Karpas-422 (cell line): ENCODE measurements around the gene TAF10. TPM values are rescaled to one million over a fixed set of nuclear protein-coding genes. Genes with fewer than 3 reads are reported as not detected.

Experiments used
- DNase-seq: peaks from one replicate; pipeline ENCODE4 v3.0.0-alpha.2; 2015
- H2AFZ ChIP-seq: fragments of 200-600 bp; sonication (generic); 2 replicates; pipeline ENCODE4 v1.6.1; 2014; ENCODE audit warnings: antibody characterized with exemption, low read length, mixed read lengths
- H3K27ac ChIP-seq: fragments of 200-600 bp; sonication (generic); 2 replicates; pipeline ENCODE4 v1.5.1; 2014; ENCODE audit warnings: mild to moderate bottlenecking, low read length, moderate library complexity
- H3K27me3 ChIP-seq: fragments of 200-600 bp; sonication (generic); 2 replicates; pipeline ENCODE4 v1.6.1; 2014; ENCODE audit warnings: low read length, mixed read lengths
- H3K36me3 ChIP-seq: fragments of 200-600 bp; sonication (generic); 2 replicates; pipeline ENCODE4 v1.6.1; 2014; ENCODE audit warnings: low read length, mixed read lengths; ENCODE audit not compliant: insufficient read depth
- H3K4me1 ChIP-seq: fragments of 200-600 bp; sonication (generic); 2 replicates; pipeline ENCODE4 v1.6.1; 2014; ENCODE audit warnings: mild to moderate bottlenecking, low read length, mixed read lengths
- H3K4me2 ChIP-seq: fragments of 200-600 bp; sonication (generic); 2 replicates; pipeline ENCODE4 v1.6.1; 2014; ENCODE audit warnings: low read length, low read depth, mild to moderate bottlenecking; ENCODE audit not compliant: poor library complexity, severe bottlenecking
- H3K4me3 ChIP-seq: fragments of 200-600 bp; sonication (generic); 2 replicates; pipeline ENCODE4 v1.5.1; 2014; ENCODE audit warnings: mild to moderate bottlenecking, antibody characterized with exemption, low read length, mixed read lengths
- H3K79me2 ChIP-seq: fragments of 200-600 bp; sonication (generic); 2 replicates; pipeline ENCODE4 v1.6.1; 2014; ENCODE audit warnings: mild to moderate bottlenecking, low read length, mixed read lengths
- H3K9ac ChIP-seq: fragments of 200-600 bp; sonication (generic); 2 replicates; pipeline ENCODE4 v1.6.0; 2014; ENCODE audit warnings: low read length
- H3K9me2 ChIP-seq: fragments of 200-600 bp; sonication (generic), shearing (Covaris generic); replicated peaks from 2 replicates; pipeline ENCODE4 v1.6.0; 2014; ENCODE audit warnings: mild to moderate bottlenecking, low read length, moderate library complexity; ENCODE audit not compliant: insufficient read depth
- H3K9me3 ChIP-seq: fragments of 300-700, 200-600 bp; sonication (generic); 2 replicates; pipeline ENCODE4 v1.6.1; 2014; ENCODE audit warnings: low read length, mixed read lengths
- H4K20me1 ChIP-seq: fragments of 200-600 bp; sonication (generic); 2 replicates; pipeline ENCODE4 v1.6.1; 2014; ENCODE audit warnings: mild to moderate bottlenecking, antibody characterized with exemption, low read length, low read depth; ENCODE audit not compliant: insufficient read depth
- total RNA-seq: library from RNA; depleted of rRNA; stranded (reverse); fragments of >200 nt; shearing (Covaris generic); gene quantifications from 2 replicates; pipeline ENCODE4 v1.2.3, GENCODE V29; 2014; ENCODE audit warnings: low replicate concordance

Gene TAF10
- total RNA-seq, 1 experiment from 2014 or later, result 158 TPM

GRCh38 chr11:6655020-6655789, 43.2 kb upstream of the TAF10 start:
- no peaks in the 10 kb centered on the region for H3K36me3 ChIP-seq
- no peaks in the 10 kb centered on the region for H3K9me2 ChIP-seq
- no peaks in the 10 kb centered on the region for H4K20me1 ChIP-seq
- H2AFZ ChIP-seq, result no peak overlapping the region
- H3K9me3 ChIP-seq, result no peaks in the 10 kb centered on the region
- no peak for DNase-seq
- H3K4me3 ChIP-seq, result no peak overlapping the region
- H3K27me3 ChIP-seq, result no peaks in the 10 kb centered on the region
- H3K9ac ChIP-seq, result no peak overlapping the region
- H3K27ac ChIP-seq, result no peak overlapping the region
- no peaks in the 10 kb centered on the region for H3K4me1 ChIP-seq
- H3K79me2 ChIP-seq, result no peaks in the 10 kb centered on the region
- no peak overlapping the region for H3K4me2 ChIP-seq

DNA sequence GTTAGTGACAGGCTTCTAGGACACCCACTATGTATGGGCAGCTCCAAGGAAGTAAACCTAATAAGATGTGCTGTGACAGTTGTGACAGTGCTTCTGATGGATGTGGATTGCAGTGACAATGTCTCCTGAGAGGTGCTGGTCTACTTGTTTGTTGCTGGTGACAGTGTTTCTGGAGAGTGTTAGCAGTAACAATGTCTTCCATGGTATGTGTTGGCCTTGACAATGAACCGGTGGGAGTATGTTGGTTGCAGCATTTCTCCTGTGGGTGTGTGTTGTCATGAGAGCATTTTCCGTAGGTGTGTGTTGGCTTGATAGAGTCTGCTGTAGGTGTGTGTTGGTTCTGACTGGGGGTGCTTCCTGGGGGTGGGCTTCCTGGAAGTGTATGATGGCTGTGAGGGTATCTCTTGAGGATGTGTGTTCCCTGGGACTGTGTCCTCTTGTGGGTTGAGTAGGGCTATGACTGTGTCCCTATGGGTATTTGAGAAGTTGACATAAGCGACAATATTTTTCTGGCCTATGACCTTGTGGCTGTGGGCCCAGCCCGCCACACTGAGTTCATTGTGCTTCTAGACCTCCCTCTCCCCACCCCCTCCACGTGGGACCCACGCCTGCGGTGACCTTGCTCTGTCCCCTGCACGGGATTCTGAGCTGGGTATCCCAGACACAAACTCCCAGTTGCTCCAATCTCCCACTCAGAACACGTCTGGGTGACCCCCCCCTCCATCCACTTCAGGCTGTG, 42.4 kb upstream of the TAF10 start:
- Histone ChIP-seq H4K20me1 (no peaks in the 10 kb centered on the region), H3K79me2 (no peaks in the 10 kb centered on the region), H3K9ac (no peak overlapping the region), H3K27me3 (no peaks in the 10 kb centered on the region), H3K4me1 (no peaks in the 10 kb centered on the region), H2AFZ (no peak overlapping the region), H3K4me2 (no peak overlapping the region), H3K9me2 (no peaks in the 10 kb centered on the region), H3K4me3 (no peak overlapping the region), H3K9me3 (no peaks in the 10 kb centered on the region), H3K36me3 (no peaks in the 10 kb centered on the region), H3K27ac (no peak overlapping the region)
- no peak for DNase-seq

GRCh38 chr11:6653656-6654055, 41.6 kb upstream of the TAF10 start:
- Histone ChIP-seq H2AFZ (no peak overlapping the region), H3K27me3 (no peaks in the 10 kb centered on the region), H3K36me3 (no peaks in the 10 kb centered on the region), H4K20me1 (no peaks in the 10 kb centered on the region), H3K9me3 (no peaks in the 10 kb centered on the region), H3K79me2 (no peaks in the 10 kb centered on the region), H3K9me2 (no peaks in the 10 kb centered on the region), H3K9ac (no peak overlapping the region), H3K4me2 (no peak overlapping the region), H3K4me1 (no peaks in the 10 kb centered on the region), H3K27ac (no peak overlapping the region), H3K4me3 (no peak overlapping the region)
- no peak for DNase-seq

DNA sequence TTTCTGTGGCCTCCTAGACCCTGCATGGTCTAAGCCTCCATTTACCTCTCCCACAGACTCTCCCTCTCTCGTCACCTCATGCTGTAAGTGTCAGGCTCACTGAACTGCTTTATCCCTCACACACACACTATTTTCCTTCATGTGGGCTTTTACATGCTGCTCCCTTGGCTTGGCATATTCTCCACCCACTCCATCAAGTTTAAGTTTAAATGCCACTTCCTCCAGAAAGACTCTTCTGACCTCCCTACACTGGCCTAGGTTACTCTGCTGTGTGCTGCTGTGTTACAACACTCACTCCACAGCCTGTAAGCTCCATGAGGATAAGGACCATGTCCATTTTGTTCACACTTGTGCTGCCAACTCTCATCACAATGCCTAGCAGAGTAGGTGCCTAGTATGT, 41.1 kb upstream of the TAF10 start:
- no peaks in the 10 kb centered on the region for H4K20me1 ChIP-seq
- no peak overlapping the region for H3K27ac ChIP-seq
- DNase-seq, result no peak
- H3K4me3 ChIP-seq, result no peak overlapping the region
- no peak overlapping the region for H3K9ac ChIP-seq
- H3K79me2 ChIP-seq, result no peaks in the 10 kb centered on the region
- H3K36me3 ChIP-seq, result no peaks in the 10 kb centered on the region
- no peaks in the 10 kb centered on the region for H3K9me2 ChIP-seq
- no peak overlapping the region for H2AFZ ChIP-seq
- H3K4me1 ChIP-seq, result no peaks in the 10 kb centered on the region
- H3K4me2 ChIP-seq, result no peak overlapping the region
- H3K27me3 ChIP-seq, result no peaks in the 10 kb centered on the region
- no peaks in the 10 kb centered on the region for H3K9me3 ChIP-seq

DNA sequence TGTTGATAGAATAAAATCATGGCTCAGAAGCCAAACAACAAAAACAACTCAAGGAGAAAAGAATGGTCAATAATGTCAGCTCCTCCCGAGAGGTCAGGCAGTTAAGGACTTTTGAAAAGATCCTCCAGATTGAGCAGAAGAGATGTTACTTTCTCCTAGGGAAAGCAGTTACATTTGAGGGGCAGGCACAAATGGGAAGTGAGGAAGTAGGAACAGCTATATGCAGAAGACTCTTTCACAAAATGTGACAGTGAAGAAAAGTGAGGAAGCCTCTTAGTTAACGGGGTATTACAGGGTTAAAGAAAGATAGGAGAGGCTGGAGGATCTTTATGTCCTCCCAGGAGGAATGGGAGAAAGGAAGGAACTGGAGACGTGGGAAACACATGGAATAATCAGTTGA, 40.2 kb upstream of the TAF10 start:
- no peak overlapping the region for H2AFZ ChIP-seq
- no peaks in the 10 kb centered on the region for H3K36me3 ChIP-seq
- no peaks in the 10 kb centered on the region for H3K79me2 ChIP-seq
- no peak overlapping the region for H3K4me3 ChIP-seq
- H3K4me2 ChIP-seq, result no peak overlapping the region
- H3K27ac ChIP-seq, result no peak overlapping the region
- no peaks in the 10 kb centered on the region for H3K9me3 ChIP-seq
- H3K27me3 ChIP-seq, result no peaks in the 10 kb centered on the region
- no peaks in the 10 kb centered on the region for H3K9me2 ChIP-seq
- H3K9ac ChIP-seq, result no peak overlapping the region
- DNase-seq, result no peak
- no peaks in the 10 kb centered on the region for H4K20me1 ChIP-seq
- peaks cover 2% of the 10 kb centered on the region for H3K4me1 ChIP-seq

DNA sequence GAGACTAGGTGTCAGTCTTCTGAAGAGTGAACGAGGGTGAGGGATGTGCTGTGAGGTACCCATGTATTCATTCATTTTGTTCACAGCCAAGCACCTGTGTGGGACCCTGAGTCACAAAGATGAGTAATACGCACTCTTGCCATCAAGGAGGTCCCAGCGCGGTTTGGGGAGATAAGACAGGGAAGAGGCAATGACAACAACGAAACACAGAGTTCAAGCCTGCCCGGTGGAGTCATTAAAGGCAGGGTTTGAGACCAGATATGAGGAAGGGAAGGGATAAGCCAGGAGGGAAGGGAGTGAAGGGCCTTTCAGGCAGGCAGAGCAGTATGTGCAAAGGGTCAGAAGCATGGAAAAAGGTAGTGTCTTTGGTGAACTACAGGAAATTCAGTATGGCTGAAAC, 39.0 kb upstream of the TAF10 start:
- Histone ChIP-seq H3K9ac (no peak overlapping the region), H3K79me2 (no peaks in the 10 kb centered on the region), H3K27ac (no peak overlapping the region), H4K20me1 (no peaks in the 10 kb centered on the region), H3K4me1 (peaks cover 12% of the 10 kb centered on the region), H3K9me2 (no peaks in the 10 kb centered on the region), H2AFZ (no peak overlapping the region), H3K36me3 (no peaks in the 10 kb centered on the region), H3K4me3 (no peak overlapping the region), H3K9me3 (no peaks in the 10 kb centered on the region), H3K27me3 (no peaks in the 10 kb centered on the region), H3K4me2 (no peak overlapping the region)
- DNase-seq, result no peak

GRCh38 chr11:6650104-6650503, 38.1 kb upstream of the TAF10 start:
- no peaks in the 10 kb centered on the region for H3K9me2 ChIP-seq

GRCh38 chr11:6648501-6648900, 36.5 kb upstream of the TAF10 start:
- Histone ChIP-seq H3K4me3 (no peak overlapping the region), H3K9ac (no peak overlapping the region), H3K27ac (no peak overlapping the region), H3K9me3 (no peaks in the 10 kb centered on the region), H3K27me3 (no peaks in the 10 kb centered on the region), H3K79me2 (no peaks in the 10 kb centered on the region), H3K4me2 (no peak overlapping the region), H4K20me1 (no peaks in the 10 kb centered on the region), H2AFZ (no peak overlapping the region), H3K4me1 (peaks cover 12% of the 10 kb centered on the region), H3K9me2 (no peaks in the 10 kb centered on the region), H3K36me3 (no peaks in the 10 kb centered on the region)
- DNase-seq, result no peak

More at GRCh38 chr11:6650104-6650503, 38.1 kb upstream of the TAF10 start:
- H3K27me3 ChIP-seq, result no peaks in the 10 kb centered on the region
- H2AFZ ChIP-seq, result no peak overlapping the region
- H3K9me3 ChIP-seq, result no peaks in the 10 kb centered on the region
- no peak overlapping the region for H3K9ac ChIP-seq
- no peak overlapping the region for H3K27ac ChIP-seq
- no peaks in the 10 kb centered on the region for H4K20me1 ChIP-seq
- DNase-seq, result no peak
- H3K4me2 ChIP-seq, result no peak overlapping the region
- H3K79me2 ChIP-seq, result no peaks in the 10 kb centered on the region
- H3K4me1 ChIP-seq, result peaks cover 12% of the 10 kb centered on the region
- no peak overlapping the region for H3K4me3 ChIP-seq
- H3K36me3 ChIP-seq, result no peaks in the 10 kb centered on the region
